DMS153 treated with DMSO at 0.1 percent for 48 hours (cell line): Measurements from ENCODE around the gene RFTN1.

Experiments used
- DNase-seq: peaks from one replicate; lab custom pipeline; 2025; ENCODE audit not compliant: unreplicated experiment; lab: John Stamatoyannopoulos, UW

RFTN1 gene

DNA sequence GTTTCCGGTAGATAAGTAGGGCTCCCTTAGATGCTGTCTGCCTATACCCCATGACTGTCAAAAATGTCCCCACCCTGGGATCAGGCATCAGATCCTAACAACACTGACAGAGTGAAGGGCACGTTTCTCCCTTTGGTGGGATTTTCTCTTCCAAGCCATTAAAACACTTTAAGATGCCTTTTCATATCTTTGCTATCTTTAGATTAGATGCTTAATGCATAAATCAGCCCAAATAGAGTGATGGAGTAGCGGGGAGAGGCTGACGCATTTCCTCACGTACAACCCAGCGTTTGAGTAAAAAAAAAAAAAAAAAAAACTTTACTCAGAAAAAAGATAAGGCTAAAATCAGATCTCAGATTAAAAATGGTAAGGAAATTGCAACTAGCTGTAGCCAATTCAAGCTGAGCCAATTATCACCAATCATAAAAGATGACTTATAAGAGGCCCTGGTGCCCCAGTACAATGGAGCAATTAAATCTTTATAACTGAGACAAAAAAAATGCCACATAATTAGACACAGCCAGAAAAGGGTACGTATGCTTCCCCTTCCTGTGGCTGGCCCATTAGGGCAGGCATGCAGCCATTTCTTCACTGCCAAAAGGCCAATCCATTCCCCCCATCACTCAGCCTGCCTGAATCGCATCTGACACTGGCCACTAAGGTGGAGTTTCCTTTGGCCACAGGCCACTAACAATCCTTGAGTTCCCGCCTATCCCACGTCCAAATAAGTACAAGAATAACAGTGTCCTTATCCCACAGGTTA lies 45.0 kb downstream of the RFTN1 start:
- no peak for DNase-seq

DNA sequence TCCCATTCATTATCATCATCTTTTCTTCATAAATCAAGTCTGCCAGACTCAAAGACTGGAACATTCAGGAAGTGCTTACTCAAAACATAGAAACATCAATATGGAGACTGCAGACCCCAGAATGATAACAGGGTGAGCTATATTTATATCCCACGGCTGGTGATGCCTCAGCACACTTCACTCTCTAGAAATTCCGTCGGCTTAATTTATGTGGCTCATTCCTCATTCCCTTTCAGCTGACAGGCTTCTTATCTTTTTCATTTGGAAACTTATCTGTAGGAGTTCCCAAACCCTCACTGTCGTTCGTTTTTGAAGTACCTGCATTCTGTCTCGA lies 45.5 kb downstream of the RFTN1 start:
- no peak for DNase-seq

DNA sequence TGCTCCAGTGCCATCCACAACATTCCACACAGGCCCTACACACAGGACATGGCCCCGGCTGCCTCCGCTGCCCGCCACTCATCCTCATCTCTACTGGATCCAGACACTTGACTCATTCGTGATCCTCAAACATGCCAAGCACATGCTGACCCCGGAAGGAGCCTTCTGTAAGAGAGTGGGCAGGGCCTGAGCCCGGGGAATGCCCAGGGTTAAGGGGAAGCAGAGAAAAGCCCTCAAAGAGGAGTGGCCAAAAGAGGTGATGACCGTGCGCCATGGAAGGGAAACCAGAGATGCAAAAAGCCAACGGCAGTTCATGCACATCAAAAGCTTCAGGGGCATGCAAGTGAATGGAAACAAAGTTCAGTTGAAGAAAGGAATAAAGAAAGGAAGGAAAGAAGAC lies 46.1 kb downstream of the RFTN1 start:
- DNase-seq: no peak

DNA sequence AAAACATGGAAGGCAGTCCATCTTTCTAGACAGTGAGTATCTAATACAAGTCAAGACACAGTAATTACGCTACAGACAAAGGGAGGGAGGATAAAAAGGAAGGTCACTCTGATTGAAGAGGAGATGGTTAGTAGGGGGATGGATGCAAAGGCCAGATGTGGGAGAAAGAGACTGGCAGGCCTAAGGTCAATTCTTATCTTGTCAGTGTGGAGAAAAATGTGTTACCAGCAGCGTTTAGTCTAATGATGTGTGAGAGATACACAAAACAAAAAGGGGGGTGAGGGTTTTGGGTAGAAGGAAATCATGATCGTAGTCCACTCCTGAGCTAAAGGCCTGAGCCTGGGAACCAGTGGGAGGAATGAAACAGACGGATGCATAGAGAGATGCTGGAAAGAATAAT lies 46.7 kb downstream of the RFTN1 start:
- DNase-seq: no peak

DNA sequence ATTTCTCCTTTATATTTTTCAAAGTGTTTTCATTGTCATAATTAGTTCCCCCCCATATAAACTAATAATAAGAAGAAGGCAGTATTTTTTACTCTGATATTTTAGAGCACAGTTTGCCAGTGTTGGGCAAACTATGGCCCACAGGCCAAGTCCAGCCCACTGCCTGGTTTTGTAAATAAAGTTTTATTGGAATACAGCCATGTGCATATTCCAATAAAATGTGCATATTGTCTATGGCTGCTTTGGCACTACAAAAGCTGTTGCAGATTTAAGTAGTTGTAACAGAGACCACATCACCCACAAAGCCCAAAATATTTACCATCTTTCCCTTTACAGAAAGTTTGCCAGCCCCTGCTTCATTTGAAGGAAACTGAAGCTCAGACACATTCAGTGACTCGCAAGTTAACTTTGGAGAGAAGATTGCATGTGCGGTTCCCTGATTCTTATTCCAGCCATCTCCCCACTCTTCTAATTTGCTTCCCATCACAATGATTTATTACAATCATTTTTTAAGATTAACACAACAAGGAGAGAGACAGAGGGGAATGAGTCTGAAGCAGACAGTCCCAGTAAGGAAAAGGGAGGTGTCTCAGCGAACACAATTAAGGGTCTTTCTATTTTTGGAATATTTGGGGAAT lies 48.9 kb downstream of the RFTN1 start:
- no peak for DNase-seq

DNA sequence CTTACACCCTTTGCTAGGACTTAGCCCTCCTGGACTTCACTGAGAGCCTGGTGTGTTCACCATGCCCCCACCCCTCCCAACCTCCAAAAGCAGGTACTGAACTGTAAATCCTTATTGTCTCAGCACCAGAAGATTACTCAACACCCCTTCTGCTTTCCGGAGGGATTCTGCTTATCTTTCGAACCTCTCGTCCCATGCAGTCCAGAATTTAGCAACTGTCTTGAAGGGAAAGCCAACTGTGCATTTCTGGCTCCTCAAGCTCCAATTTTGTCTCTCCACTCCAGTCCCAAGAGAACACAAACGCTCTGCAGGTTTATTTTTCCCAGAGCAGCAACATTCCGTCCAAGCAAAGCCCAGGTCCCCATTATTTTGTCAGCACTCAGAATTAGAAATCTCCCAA lies 49.6 kb downstream of the RFTN1 start:
- DNase-seq: no peak

DNA sequence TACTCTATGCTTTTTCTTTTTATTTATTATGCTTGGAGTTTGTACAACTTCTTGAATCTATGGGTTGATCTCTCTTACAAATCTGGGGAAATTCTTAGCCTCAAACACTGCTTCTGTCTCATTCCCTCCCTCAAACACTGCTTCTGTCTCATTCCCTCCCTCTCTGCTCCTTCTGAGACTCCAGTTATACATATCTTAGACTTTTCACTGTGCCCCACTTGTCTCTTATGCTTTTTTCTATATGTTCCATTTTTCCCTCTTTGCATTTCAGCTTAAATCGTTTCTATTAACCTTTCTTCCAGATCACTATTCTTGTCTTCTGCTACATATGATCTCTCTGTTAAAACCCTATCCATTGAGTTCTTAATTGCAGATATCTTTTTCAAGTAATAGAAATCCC lies 50.4 kb downstream of the RFTN1 start:
- DNase-seq: no peak

DNA sequence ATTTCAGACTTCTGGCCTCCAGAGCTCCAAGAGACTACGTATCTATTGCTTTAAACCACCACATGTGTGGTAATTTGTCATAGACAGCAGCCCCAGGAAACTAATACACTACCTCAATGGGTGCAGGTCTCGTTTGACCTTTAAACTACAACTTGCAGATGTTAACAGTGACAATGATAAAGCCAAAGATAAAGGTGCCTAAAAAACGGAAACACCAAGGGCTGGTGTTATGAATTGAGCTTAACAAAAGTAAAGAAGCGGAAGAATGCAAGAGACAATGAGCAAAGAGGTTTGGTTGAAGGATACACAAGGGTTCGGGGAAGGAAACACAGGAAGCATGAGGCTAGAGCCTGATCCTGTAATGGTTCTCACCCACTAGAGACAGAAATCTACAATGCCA lies 50.8 kb downstream of the RFTN1 start:
- no peak for DNase-seq

DNA sequence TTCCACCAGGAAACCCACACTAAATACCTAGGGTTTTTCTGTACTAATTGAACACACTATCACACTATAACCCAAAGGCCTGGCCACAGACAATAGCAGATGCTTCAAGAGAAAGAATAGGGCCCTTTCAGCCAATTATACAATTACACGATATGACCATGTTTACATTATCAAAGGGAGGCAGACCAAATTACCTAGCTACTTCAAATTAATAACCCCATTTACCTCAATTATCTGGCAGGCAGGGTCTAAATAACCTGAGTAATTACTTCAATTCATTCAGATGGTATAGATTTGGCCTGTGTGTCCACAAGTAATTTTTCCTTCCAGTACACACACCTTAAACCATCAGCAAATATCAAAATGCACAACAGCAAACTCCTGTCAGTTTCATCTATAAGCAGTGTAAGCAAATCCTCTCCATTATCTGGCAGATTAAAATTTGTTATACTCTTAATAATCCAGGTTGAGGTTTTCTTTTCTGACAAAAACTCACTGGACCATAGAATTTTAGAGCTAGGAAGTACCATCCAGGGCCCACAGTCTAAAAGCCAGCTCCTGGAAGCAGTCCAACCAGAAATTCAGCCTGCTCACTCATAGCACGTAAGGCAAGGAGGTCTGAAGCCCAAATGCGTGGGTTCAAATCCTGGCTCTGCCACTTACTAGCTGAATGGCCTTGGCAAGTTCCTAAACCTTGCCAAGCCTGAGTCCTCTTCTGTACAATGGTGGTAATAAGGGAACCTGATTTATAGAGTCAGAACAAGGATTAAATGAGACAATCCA lies 51.8 kb downstream of the RFTN1 start:
- peak; percentile 77 for DNase-seq

DNA sequence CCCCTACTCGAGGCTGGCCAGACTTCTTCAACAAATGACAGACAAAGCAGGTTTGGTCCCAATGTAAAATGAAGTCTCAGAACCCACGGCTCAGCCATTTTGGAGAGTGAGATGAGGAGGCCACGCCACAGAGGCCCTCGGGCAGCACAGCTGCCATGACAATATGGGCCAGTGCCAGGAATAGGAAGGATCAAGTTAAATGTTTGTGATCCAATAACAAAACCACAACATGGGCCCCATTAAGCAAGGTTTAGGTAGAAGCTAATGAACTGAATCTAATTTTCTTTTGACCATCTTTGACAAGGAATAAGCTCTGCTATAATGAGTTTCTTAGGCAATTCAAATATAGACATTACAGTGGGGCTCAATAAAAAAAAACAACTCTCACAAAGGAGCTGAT lies 52.6 kb downstream of the RFTN1 start:
- DNase-seq: no peak

DNA sequence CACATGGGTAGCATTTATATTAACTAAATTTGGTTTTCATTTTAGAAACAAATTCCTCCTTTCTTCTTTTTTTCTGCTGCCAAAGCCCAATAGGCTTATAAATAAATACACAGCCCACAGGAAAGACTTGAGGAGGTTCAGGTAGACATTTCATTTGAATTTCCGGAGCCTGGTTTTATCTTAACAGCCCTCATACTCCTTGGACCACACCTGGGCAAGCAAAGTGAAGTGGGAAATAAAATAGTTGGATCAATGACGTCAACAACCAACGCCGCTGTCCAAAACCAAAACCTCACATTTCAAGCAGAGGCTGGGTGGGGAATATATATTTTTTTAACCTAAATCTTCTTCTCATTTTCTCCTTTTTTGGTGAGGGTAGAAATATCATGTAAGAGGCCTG lies 53.2 kb downstream of the RFTN1 start:
- no peak for DNase-seq

DNA sequence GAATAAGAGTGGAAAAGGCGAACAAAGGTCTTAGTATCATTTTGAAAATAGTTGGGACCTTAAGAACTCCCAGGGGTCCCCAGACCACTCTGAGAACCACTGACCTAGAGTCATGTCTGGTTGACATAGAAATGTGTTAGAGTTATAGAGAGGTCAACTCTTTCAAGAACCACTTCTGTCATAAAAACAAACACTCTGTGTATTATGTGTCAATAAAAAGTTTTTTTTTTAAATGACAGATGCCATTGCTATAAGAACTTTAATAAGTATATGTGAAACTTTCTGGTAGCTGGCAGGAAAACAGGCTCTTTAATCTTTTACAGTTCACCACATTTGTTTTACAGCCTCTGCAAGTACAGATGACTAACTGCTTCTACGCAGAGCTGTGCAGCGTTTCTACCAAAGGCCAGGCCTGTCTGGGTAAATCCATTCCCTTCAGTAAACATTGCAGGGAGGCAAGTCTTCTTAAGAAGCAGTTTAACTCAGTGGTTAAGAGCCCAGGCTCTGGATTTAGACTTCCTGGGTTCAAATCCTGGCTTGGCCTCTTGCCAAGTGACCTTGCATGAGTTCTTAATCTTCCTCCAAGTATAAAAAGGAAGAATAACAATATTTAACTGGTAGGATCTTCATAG lies 56.6 kb downstream of the RFTN1 start:
- DNase-seq: no peak

DNA sequence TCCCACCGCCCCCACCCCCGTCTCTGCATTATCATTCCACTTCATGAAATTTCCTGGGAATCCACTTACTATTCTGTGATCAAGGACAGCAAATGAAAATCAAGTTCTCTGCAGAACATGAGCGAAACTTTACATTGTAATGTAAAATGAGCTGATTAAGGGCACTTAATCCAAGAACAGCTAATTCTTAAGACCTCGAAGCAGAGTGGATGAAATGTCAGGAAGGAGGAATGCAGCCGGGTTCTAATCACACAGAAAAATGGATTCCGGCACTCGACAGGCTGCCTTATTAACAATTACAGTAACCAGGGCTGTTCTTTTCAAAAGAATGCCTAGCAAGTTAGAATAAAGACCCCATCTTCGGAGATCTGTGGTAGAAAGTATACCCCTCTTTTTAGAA lies 57.5 kb downstream of the RFTN1 start:
- DNase-seq: no peak

DNA sequence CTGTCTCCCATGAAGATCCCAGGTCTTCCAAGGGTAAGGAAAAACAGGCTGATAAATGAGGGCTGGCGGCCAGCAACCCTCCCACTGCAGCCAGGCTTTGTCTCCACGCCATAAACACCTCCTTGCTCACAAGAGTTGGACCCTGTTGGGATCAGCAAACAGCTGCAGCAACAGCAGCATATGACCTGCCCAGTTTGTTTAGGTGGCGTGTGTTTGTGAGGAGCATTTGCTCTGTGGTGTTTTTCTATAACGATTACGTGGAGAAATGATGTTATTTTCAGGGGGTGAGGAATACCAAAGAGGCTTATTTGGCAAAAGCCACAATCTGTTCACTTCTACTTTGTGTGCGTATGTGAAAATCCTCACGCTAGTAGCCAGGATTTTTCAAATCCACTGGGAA lies 58.5 kb downstream of the RFTN1 start:
- no peak for DNase-seq

DNA sequence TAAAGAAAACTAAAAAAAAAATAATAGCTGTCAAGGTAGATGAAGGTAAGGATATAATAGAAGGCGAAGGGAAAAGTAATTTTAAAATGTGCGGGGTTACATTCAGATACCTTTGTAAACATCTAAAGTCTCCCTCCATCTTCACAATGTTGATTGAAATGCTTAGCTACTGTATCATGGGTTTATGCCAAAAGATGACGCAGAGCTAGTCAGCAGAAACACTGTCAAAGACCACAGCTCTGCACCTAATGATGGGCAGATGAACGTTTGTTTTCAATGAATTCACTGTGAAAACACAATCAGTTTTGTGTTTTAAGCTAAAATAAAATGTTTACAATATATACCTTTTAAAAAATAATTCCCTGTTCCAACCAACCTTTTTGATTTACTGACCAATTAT lies 61.2 kb downstream of the RFTN1 start:
- no peak for DNase-seq

DNA sequence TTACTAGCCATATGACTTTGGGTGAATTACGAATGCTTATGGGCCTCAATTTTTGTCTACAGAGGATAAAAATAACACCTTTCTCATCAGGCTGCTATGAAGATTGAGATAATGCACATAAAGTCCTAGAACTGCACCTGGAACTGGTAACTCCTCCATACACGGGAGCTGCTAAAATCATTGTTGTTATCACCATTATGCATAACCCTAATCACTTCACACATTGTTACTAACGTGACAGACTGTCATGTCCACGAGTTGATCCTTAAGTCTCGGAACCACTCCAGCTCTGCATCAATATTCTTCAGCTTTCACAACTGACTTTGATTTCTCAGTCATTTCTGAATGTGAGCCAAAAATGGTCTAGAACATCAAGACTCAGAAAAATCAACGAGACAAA lies 64.1 kb downstream of the RFTN1 start:
- DNase-seq: no peak

DNA sequence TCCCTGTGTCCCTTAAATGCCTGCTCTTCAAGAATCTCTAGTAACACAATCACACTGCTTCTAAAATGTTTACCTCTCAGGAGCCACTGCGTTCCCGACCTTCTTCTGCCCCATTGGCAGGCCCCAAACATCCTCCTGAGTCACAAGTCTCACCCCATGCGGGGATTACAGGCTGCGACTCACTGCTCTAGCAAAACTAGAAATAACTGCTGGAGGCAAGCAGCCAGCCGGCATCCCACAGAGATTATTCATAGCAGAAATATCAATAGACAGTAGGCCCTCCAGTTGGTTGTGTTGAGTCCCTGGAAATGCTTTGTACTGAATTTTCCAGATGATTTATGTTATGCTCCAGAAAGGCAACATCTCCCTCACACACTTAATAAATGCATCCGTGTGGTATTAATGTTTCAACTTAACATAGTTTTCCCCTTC lies 64.8 kb downstream of the RFTN1 start:
- no peak for DNase-seq

DNA sequence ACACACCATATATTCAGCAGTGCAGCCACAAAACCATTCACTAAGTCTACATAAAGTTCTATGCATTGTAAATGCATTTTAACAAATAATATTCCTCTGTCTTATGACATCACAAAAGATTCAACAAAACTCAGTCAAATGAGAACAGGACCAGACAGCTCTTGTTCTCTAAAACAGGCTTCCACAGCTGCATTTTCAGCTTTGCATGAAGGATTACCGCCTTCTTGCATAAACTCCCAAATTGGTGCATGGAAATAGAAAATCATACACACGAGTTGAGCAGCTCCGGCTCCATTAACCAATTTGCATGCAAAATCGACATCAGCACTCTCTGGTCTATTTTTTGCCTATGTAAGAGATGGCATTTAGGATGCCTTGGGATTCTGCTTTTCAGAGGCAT lies 66.4 kb downstream of the RFTN1 start:
- no peak for DNase-seq

DNA sequence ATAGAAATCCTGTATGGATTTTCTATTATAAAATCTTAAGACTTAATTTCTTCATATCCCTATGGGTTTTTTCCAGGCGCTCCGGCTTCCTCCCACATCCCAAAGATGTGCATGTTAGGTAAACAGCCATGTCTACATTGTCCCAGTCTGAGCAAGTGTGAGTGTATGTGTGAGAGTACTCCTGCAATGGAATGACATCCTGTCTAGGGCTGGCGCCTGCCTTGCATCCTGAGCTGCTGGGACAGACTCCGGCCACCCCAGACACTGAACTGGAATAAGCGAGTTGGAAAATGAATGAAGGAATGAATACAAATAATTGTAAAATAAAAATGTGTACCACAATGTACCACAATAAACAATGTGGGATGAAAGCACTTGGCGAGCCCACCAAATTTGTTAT lies 69.2 kb downstream of the RFTN1 start:
- DNase-seq: no peak

DNA sequence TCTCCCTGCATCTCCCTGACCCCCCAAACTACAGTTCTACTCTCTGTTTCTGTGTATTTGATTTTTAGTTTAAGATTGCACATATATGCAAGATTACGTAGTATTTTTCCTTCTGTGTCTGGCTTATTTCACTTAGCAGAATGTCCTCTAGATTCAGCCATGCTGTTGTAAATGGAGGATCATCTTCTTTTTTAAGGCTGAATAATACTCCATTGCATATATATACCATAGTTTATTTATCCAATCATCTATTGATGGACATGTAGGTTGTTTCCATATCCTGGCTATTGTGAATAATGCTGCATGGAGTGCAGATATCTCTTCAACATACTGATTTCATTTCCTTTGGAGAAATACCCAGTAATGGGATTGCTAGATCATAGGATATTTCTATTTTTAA lies 70.8 kb downstream of the RFTN1 start:
- DNase-seq: no peak

DNA sequence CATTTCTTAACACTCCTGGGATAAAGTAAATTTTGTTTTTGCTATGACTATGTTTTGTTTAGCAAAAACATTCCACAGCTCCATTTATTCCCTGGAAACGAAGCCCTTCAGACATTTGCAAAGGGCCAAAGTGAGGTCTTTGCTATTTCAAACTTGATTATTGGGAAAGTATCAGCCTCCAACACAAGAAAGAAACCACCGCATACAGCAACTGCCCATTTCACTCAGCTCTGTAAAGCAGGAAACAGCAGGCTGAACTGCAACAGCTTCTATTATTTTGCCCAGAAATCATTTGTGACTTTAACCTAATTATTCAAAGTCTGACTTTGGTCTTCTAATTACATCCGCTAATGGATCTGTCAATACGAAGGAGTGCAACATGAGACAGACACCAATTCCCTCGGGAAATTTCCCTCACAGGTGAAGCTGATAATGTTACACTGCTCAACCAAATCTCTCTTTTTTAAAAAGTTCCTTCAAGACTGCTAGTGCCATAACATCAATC lies 72.1 kb downstream of the RFTN1 start:
- DNase-seq: peak; percentile 42
